Cardiac muscle cell (in vitro differentiated cells and primary cell): Measurements from ENCODE around the gene BCAP31. TPM values are rescaled to one million over a fixed set of nuclear protein-coding genes. Genes with fewer than 3 reads are reported as not detected.
A peak's percentile ranks its signal among the peaks of the same experiment; 100 is the strongest.

Experiments
- DNase-seq, 2 donors: peaks; one replicate each; pipeline versions ENCODE4 v3.0.0 to v3.0.0-alpha.2; 2010 to 2017; ENCODE audit warnings: low read depth in 1 of 2, low spot score in 1 of 2
- H3K27ac ChIP-seq: fragments of 200-600 bp; sonication (generic); 2 replicates; pipeline ENCODE4 v1.5.1; 2016
- H3K27me3 ChIP-seq: fragments of 200-600 bp; sonication (generic); 2 replicates; pipeline ENCODE4 v1.6.0; 2016; ENCODE audit warnings: control low read depth
- H3K36me3 ChIP-seq: fragments of 200-600 bp; sonication (generic); 2 replicates; pipeline ENCODE4 v1.5.1; 2016; ENCODE audit warnings: control low read depth
- H3K4me1 ChIP-seq: fragments of 200-600 bp; sonication (generic); 2 replicates; pipeline ENCODE4 v1.8.1; 2017; ENCODE audit warnings: low read depth, mild to moderate bottlenecking, mixed run types
- H3K4me3 ChIP-seq: fragments of 200-600 bp; sonication (generic); 2 replicates; pipeline ENCODE4 v1.5.1; 2016; ENCODE audit warnings: mild to moderate bottlenecking
- H3K9me3 ChIP-seq: fragments of 200-600 bp; sonication (generic); 2 replicates; pipeline ENCODE4 v1.5.1; 2017; ENCODE audit warnings: low read depth, mild to moderate bottlenecking, control low read depth
- CTCF ChIP-seq: IDR thresholded peaks from 2 replicates; pipeline ENCODE4 v1.5.1; 2012; ENCODE audit warnings: low read depth, mild to moderate bottlenecking, low read length
- polyA plus RNA-seq: library from polyadenylated mRNA; unstranded; fragments of >200 nt; fragmentation: Nextera tagmentation; extraction: Ambion mirVana; gene quantifications from 2 replicates; pipeline ENCODE4 v1.2.1, GENCODE V29; 2016
- total RNA-seq: library from RNA; depleted of rRNA; stranded (reverse); fragments of >200 nt; gene quantifications from 2 replicates; pipeline ENCODE4 v1.2.3, GENCODE V29; 2016

Gene BCAP31
- total and polyA plus RNA-seq, 2 experiments from 2014 or later = 74.7 to 269 TPM

- no peak for DNase-seq
- peaks cover 8% of the 10 kb centered on the region for H3K36me3 ChIP-seq
- H3K27ac ChIP-seq = peak overlapping the region; percentile 89
- no peak for TF ChIP-seq CTCF
- H3K4me3 ChIP-seq = peak overlapping the region; percentile 46
- H3K9me3 ChIP-seq = no peaks in the 10 kb centered on the region
- no peaks in the 10 kb centered on the region for H3K27me3 ChIP-seq
- H3K4me1 ChIP-seq = peaks cover 16% of the 10 kb centered on the region
Measured at GRCh38 chrX:153722704-153723350, 1.4 kb downstream of the BCAP31 start.

GRCh38 chrX:153719701-153720100 is 4.5 kb downstream of the BCAP31 start:
- no peak overlapping the region for H3K4me3 ChIP-seq
- no peak for DNase-seq
- no peak for TF ChIP-seq CTCF
- no peaks in the 10 kb centered on the region for H3K9me3 ChIP-seq
- H3K27ac ChIP-seq = no peak overlapping the region
- no peaks in the 10 kb centered on the region for H3K4me1 ChIP-seq
- peaks cover 12% of the 10 kb centered on the region for H3K36me3 ChIP-seq
- no peaks in the 10 kb centered on the region for H3K27me3 ChIP-seq

GRCh38 chrX:153719238-153719637 is 4.9 kb downstream of the BCAP31 start:
- Histone ChIP-seq H3K36me3 (peaks cover 12% of the 10 kb centered on the region), H3K4me3 (no peak overlapping the region), H3K27ac (no peak overlapping the region), H3K4me1 (no peaks in the 10 kb centered on the region), H3K27me3 (no peaks in the 10 kb centered on the region), H3K9me3 (no peaks in the 10 kb centered on the region)
- no peak for DNase-seq
- no peak for TF ChIP-seq CTCF

- no peaks in the 10 kb centered on the region for H3K4me1 ChIP-seq
- DNase-seq = no peak
- H3K27me3 ChIP-seq = no peaks in the 10 kb centered on the region
- TF ChIP-seq CTCF = no peak
- H3K9me3 ChIP-seq = no peaks in the 10 kb centered on the region
- no peak overlapping the region for H3K27ac ChIP-seq
- H3K36me3 ChIP-seq = peaks cover 12% of the 10 kb centered on the region
- no peak overlapping the region for H3K4me3 ChIP-seq
Measured at GRCh38 chrX:153717445-153717844, 6.7 kb downstream of the BCAP31 start.

GRCh38 chrX:153714256-153714655 is 9.9 kb downstream of the BCAP31 start:
- H3K27me3 ChIP-seq = no peaks in the 10 kb centered on the region
- no peak overlapping the region for H3K27ac ChIP-seq
- TF ChIP-seq CTCF = no peak
- no peak overlapping the region for H3K4me3 ChIP-seq
- peaks cover 4% of the 10 kb centered on the region for H3K36me3 ChIP-seq
- H3K9me3 ChIP-seq = no peaks in the 10 kb centered on the region
- DNase-seq = no peak
- H3K4me1 ChIP-seq = no peaks in the 10 kb centered on the region
